Measurements from ENCODE around the gene RAB26.
"Not testable (repeated sequence)": the region's sequence is repeated elsewhere in the genome, so short reads cannot be mapped to it uniquely, and the experiment has no call there.

Gene RAB26

GRCh38 chr16:2196162-2196980 is 47.9 kb downstream of the RAB26 start, which contains the start of gene CASKIN1:
TSS of gene CASKIN1 (minus strand) at chr16:2196605. CDS start at chr16:2196432, 173 bp downstream.
- DNase-seq (ENCODE audit: low read depth), result no peak

- DNase-seq (ENCODE audit: low read depth), result no peak
Measured at GRCh38 chr16:2196981-2197511, 48.6 kb downstream of the RAB26 start.

- DNase-seq (ENCODE audit: low read depth), result no peak
Measured at GRCh38 chr16:2197765-2198164, 49.3 kb downstream of the RAB26 start.

- no peak for DNase-seq (ENCODE audit: low read depth)
Measured at GRCh38 chr16:2198283-2198682, 49.9 kb downstream of the RAB26 start.

- no peak for DNase-seq (ENCODE audit: low read depth)
Measured at GRCh38 chr16:2199095-2199494, 50.7 kb downstream of the RAB26 start.

- no peak for DNase-seq (ENCODE audit: low read depth)
Measured at GRCh38 chr16:2199621-2200139, 51.3 kb downstream of the RAB26 start.

- no peak for DNase-seq (ENCODE audit: low read depth)
Measured at GRCh38 chr16:2200313-2200712, 51.9 kb downstream of the RAB26 start.

GRCh38 chr16:2203119-2203688 is 54.8 kb downstream of the RAB26 start:
- not testable (repeated sequence) for DNase-seq (ENCODE audit: low read depth)

All from T-helper 22 cell (primary cell).